ENCODE results near the gene TALDO1. TPM values are rescaled to one million over a fixed set of nuclear protein-coding genes. Genes with fewer than 3 reads are reported as not detected.
A peak's percentile ranks its signal among the peaks of the same experiment; 100 is the strongest.

TALDO1 gene
- total and polyA plus RNA-seq, 10 of the 15 experiments (the other 5 are each of a cell fraction or from before 2014, with no cell fraction given), result 121 to 302 (median 182) TPM

- TF ChIP-seq E4F1 (IDR thresholded peaks at IDR 0.05; ENCODE audit: borderline replicate concordance, partially characterized antibody), result no peak
Measured at GRCh38 chr11:795634-796564, 48.6 kb downstream of the TALDO1 start (continued).

GRCh38 chr11:796565-797295 lies 49.5 kb downstream of the TALDO1 start:
- H3K9ac ChIP-seq (ENCODE audit: control insufficient read depth, insufficient read depth, low read length), result peak overlapping the region; percentile 79
- peak overlapping the region; percentile 97 for H3K4me3 ChIP-seq
- in situ Hi-C loops (cut with MboI), result no loop called here
- peak overlapping the region; percentile 67 for H3K27ac ChIP-seq (ENCODE audit: control insufficient read depth, insufficient read depth)
- DNase-seq (ENCODE audit: low read depth, low spot score), result no peak
- peaks cover 15% of the 10 kb centered on the region for H3K4me1 ChIP-seq (ENCODE audit: control insufficient read depth, insufficient read depth, low read length)
- ATAC-seq, result no peak
- BruUV-seq (replicated peaks), result TSS peak; percentile 29
- RAD21 ChIA-PET (ENCODE audit: unreplicated experiment), result interaction anchor here (0.8 to 2.8 kb wide), 6 partner anchors 23 to 261 kb away, joined by 3 to 14 read pairs (median 4); partner anchors contain the start of genes HRAS and TMEM80
- H4K20me1 ChIP-seq (ENCODE audit: control insufficient read depth, insufficient read depth), result no peaks in the 10 kb centered on the region
- SMC1A ChIA-PET (ENCODE audit: uncharacterized antibody, unreplicated experiment), result interaction anchor here (1.2 kb wide), 1 partner anchor 10 kb away, joined by 3 read pairs; no protein-coding TSS in a partner anchor
- under 1% methylated on average over 18 of the region's 18 CpGs for WGBS (ENCODE audit: insufficient coverage, insufficient replicate concordance, low lambda C conversion rate, missing lambda C conversion rate)
- peak overlapping the region; percentile 100 for H3K4me2 ChIP-seq (ENCODE audit: control insufficient read depth, insufficient read depth)
- no peaks in the 10 kb centered on the region for H3K9me3 ChIP-seq (replicated peaks; ENCODE audit: control insufficient read depth, insufficient read depth, low read length)
- peaks cover 0 to 12% of the 10 kb centered on the region in 2 experiments; a peak in 2 of 4 replicates for H3K36me3 ChIP-seq (ENCODE audit: control insufficient read depth in 2 of 2, insufficient read depth in 2 of 2, low read length in 1 of 2)
- no peaks in the 10 kb centered on the region for H3K27me3 ChIP-seq (replicated peaks in 1 of 2; ENCODE audit: control insufficient read depth in 2 of 2, insufficient read depth in 2 of 2, low read length in 1 of 2)
- CTCF ChIA-PET, result interaction anchor here (0.6 to 1.5 kb wide), 7 partner anchors 9 to 242 kb away, joined by 3 to 5 read pairs (median 3); no protein-coding TSS in a partner anchor
- POLR2A ChIA-PET, result interaction anchor here (0.5 to 1.7 kb wide), 11 partner anchors 9 to 228 kb away, joined by 3 to 10 read pairs (median 4); partner anchors contain the start of genes PNPLA2 and RPLP2
- H3K79me2 ChIP-seq (ENCODE audit: control insufficient read depth, insufficient read depth, low read length), result peaks cover 30% of the 10 kb centered on the region
- peak; percentile 52 for FAIRE-seq
- intact Hi-C loops (cut with micrococcal nuclease; ENCODE audit: unreplicated experiment), result loop anchor here (1.0 to 5.0 kb wide), 2 partner anchors 13 to 49 kb away; partner anchors contain the start of genes RPLP2 and TALDO1
- peak overlapping the region; percentile 92; the same call in 1 of the 2 replicates for H2AFZ ChIP-seq (ENCODE audit: control insufficient read depth, low read depth, low read length)
- TF ChIP-seq NFIC (IDR thresholded peaks at IDR 0.05; ENCODE audit: low read depth, low read length) (no peak), PAX5 (IDR thresholded peaks at IDR 0.05; ENCODE audit: borderline replicate concordance, low read depth, low read length) (no peak), POLR2A (IDR thresholded peaks at IDR 0.05; ENCODE audit: low read depth, low read length) (peak; percentile 19), TCF3 (IDR thresholded peaks at IDR 0.05; ENCODE audit: borderline replicate concordance, insufficient read depth, low read depth, low read length) (no peak), NR2C1 (IDR thresholded peaks at IDR 0.05) (0 out of 2 replicates have a peak, but pooled peaks have one; percentile 9), NFXL1 (IDR thresholded peaks at IDR 0.05; ENCODE audit: borderline replicate concordance) (no peak), POU2F2 (IDR thresholded peaks at IDR 0.05; ENCODE audit: borderline replicate concordance, low read depth, low read length) (no peak), BACH1 (IDR thresholded peaks at IDR 0.05; ENCODE audit: borderline replicate concordance) (0 out of 2 replicates have a peak, but pooled peaks have one; percentile 8), CREB1 (IDR thresholded peaks at IDR 0.05; ENCODE audit: low read depth) (0 out of 2 replicates have a peak, but pooled peaks have one; percentile 17), HDGF (IDR thresholded peaks at IDR 0.05) (no peak)

All from GM12878 (cell line).